GM15510 (cell line): ENCODE results near the gene APOF.

ENCODE experiments used
- POLR2A ChIP-seq: IDR thresholded peaks from 3 replicates; pipeline ENCODE4 v1.6.1; 2011; ENCODE audit warnings: borderline replicate concordance; ENCODE audit not compliant: insufficient read length; ENCODE audit errors: extremely low read depth

APOF gene

DNA sequence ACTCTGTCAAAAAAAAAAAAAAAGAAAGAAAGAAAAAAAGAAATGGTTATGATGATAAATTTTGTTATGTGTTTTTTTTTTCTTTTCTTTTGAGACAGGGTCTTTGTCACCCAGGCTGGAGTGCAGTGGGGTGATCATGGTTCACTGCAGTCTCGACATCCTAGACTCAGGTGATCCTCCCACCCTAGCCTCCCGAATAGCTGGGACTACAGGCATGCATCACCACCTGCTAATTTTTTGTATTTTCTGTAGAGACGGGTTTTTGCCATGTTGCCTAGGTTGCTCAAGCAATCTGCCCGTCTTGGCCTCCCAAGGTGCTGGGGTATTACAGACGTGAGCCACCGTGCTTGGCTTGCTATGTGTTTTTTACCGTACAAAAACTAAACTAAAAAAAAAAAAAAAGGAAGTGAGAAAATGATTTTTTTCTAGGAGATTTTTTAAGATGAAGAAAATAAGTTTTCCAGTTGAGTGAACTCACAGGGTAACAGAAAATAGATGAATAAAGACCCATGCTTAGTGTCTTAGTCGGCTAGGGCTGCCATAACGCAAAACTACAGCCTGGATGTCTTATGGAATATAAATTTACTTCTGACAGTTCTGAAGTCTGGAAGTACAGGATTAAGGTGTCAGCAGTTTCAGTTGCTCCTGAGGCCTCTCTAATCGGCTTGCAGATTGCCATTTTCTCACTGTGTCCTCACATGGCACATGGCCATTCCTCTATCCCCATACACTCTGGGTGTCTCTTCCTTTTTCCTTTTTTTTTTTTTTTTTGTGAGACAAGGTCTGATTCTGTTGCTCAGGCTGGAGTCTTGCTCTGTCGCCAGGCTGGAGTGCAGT, 13.2 kb upstream of the APOF start:
- TF ChIP-seq POLR2A, result no peak

DNA sequence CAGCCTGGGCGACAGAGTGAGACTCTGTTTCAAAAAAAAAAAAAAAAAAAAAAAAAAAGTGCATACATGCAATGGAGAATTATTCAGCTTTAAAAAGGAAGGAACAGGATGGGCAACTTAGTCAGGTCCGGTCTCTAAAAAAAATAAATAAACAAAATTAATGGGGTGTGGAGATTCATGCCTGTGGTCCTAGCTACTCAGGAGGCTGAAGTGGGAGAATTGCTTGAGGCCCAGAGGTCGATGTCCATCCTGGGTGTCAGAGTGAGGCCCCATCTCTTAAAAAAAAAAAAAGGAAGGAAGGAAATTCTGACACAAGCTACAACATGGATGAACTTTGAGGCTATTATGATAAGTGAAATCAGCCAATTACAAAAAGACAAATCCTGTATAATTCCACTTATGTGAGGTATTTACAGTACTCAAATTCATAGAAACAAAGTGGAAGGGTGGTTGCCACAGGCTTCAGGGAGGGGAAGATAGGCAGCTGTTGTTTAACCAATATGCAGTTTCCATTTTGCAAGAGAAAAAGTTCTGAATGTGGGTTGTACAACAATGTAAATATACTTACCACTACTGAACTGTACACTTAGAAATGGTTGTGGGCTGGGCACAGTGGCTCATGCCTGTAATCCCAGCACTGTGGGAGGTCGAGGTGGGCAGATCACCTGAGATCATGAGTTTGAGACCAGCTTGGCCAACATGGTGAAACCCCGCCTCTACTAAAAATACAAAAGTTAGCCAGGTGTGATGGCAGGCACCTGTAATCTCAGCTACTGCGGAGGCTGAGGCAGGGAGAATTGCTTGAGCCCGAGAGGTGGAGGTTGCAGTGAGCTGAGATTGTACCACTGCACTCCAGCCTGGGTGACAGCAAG, 12.3 kb upstream of the APOF start:
- no peak for TF ChIP-seq POLR2A

DNA sequence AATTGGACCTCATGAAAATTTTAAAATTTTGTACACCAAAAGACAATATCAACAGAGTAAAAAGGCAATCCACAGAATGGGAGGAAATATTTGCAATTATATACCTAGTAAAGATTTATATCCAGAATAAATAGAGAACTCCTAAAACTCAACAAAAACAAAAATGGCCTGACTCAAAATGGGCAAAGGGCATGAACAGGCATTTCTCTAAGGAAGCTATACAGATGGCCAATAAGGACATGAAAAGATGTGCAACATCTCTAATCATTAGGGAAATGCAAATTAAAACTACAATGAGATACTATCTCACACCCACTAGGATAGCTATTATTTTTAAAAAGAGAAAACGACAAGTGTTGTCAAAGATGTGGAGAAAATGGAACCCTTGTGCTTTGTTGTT, 10.9 kb upstream of the APOF start:
- TF ChIP-seq POLR2A, result no peak

DNA sequence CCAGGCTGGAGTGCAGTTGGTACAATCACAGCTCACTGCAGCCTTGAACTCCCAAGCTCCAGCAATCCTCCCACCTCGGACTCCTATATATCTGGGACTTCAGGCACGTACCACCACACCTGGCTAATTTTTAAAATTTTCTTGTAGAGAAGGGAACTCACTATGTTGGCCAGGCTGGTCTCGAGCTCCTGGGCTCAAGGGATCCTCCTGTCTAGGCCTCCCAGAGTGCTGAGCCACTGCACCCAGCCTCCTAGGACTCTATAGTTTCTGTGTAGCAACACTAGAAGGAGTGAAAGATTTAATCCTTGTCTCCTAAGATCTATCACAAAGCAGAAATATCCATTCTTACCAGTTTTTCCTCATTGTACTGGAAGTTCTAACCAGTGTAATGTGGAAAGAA, 4.3 kb upstream of the APOF start:
- TF ChIP-seq POLR2A, result no peak

DNA sequence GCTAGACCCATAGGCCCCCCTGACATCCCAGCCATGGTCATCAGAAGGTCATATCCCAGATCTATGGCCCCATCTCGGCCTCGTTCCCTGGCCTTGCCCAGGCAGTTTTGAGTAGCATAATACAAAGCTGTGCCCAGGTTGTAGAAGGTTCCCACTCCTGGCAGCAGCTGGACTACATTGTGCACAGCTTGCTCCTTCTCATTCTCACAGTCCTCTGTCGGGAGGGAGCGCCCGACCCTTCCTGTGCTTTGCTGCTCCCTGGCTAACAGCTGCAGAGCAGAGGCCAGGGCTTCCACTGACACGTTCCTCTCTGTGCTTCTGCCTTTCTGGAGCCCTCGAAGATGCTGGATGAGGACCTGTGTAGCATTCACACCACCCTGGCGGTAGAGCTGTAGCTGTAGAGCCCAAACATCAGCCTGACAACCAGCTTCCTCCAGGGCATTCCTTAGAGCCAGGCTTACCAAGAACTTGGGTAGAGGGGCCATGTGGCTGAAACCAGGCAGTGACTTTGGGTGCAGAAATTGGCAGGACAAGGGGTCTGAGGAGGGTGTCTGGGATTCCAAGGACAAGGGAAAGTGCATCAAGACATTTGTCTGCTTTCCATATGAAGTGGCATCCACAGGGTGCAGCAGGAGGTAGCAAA, 1.0 kb downstream of the APOF start:
- TF ChIP-seq POLR2A, result no peak

DNA sequence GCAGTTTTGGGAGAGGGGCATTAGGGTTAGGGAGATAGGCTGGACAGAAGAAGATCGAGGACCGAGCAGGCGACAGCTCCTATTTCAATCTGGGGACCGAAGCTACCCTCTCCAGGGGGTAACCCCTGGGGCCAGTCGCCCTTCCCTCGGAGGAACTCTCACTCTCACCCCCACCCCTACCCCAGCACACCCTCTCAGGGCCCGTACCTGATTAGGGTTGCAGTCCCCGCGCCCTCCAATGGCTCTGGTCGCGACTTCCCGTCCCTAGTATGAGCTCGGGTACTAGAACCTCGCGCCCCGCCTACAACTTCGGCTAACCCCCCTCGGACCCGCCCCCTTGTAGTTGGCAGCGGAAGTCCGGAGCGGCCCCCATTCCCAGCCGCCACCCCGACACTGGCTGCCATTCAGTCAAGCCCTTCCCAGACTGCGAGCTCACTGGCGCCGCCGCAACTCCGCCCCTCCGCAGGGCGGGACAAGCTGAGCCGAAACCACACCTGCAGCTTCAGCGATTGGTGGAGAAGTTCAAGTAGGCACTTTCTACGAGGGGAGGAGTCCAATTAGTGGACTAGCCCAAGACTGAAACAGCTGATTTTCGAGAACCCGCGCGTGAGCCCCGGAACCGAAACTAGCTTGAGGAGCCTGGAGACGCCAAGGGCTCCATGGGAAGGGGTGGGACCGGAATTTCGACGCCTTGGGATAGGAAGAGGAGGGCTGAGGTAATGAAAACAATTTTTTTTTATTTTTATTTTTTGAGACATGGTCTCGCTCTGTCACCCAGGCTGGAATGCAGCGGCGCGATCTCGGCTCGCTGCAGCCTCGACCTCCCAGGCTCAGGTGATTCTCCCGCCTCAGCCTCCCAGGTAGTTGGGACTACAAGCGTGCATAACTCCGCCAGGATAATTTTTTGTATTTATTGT, 2.5 kb downstream of the APOF start, which contains the start of gene STAT2:
Gene STAT2 (minus strand): TSS at position 257 of the 917 bp plus-strand sequence. CDS start 3,536 bp downstream, outside the sequence.
- TF ChIP-seq POLR2A, result peak; percentile 87

DNA sequence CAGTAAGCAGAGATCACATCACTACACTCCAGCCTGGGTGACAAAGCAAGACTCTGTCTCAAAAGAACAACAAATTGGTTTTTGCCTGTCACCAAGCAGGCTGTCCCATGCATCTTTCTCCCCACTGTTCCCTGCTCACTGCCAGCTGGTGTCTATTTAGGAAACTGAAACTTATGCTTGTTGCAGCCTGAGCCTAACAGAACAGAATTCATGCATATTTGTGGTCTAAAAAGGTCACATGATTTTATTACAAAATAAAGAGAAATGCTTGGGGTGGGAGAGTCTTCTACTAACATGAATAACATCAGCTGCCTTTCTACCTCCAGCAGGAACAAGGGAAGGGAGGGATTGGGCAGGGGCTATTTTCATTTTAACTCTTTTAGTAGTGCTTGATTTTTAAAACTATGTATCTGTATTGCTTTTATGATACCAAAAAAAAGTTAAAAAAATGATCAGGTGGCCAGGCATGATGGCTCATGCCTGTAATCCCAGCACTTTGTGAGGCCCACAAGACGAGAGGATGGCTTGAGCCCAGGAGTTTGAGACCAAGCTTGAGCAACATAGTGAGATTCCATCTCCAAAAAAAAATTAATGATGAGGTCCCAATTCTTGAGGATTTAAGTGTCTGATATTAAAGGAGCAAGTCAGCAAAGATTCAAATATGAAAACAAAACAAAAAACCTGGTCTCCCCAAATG, 3.7 kb downstream of the APOF start:
- no peak for TF ChIP-seq POLR2A

DNA sequence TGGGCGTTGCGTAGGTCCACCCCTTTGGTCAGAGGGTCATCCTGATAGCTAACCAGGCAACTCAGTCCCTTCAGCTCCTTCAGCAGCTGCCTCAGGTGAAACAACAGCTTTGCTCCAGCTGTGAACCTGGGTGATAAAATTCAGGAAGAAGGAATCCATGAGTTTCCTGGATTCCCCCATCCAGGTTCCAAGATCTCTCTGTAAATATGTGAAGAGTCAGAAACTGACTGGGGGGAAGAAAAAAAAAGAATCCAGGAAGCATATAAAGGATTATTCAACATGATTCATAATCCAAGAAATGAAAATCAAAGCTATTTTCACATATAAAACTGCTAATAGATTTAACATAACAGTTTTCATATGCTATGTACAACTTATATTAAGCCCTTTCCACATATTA, 11.3 kb downstream of the APOF start:
- no peak for TF ChIP-seq POLR2A

DNA sequence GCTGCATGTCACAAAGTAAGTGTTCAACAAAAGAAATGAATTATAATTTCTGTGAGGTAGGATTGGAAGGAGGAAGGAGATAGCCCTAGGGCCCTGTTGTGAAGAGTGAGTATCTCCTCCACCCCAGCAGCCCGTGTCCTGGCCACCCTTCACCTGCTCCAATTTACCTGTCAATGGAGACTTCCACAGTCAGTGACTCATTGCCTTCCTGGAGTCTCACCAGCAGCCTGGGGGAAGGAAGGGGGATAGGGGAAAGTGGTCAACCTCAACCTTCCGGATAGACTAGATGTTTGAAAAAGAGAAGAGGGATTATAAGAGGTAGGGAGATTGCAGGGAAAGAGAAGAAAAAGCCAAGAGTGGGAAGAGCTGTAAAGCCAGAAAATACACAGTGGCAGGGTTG, 12.0 kb downstream of the APOF start:
- TF ChIP-seq POLR2A, result no peak

DNA sequence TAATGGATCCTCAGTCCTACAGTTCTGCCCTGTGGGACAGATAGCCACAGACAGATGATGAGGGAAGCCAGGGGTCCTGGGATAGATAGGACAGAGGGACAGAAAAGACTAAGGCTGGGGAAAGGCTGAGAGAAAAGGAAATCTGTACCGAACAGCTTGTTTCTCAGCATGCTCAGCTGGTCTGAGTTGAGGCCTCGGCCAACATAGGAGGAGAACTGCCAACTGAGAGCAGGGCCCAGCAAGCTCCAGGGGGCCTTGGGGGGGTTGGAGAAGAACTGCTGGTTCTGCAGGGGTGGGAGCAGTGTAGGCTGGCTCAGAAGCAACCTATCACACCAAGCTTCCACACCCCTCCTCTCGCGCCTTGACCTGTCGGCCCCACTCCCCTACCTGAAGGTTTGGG, 13.9 kb downstream of the APOF start:
- no peak for TF ChIP-seq POLR2A

DNA sequence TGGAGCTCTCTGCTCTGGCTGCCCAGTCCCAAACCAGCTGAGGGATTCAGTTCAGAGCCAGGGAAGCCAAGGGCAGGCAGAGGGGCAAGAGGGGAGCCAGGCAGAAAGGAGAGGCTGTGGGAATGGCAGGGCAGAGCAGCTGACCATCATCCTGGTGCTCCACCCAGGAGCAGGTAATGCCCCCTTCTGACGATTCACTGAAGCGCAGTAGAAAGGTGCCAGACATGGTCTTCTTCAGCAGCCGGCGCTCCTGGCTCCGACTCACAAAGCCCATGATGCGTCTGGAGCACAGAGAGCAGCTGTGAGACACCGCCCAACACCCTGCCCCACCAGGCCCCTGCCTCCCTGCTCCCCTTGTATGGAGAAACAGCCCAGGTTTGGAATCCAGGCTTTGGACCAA, 16.0 kb downstream of the APOF start:
- no peak for TF ChIP-seq POLR2A

DNA sequence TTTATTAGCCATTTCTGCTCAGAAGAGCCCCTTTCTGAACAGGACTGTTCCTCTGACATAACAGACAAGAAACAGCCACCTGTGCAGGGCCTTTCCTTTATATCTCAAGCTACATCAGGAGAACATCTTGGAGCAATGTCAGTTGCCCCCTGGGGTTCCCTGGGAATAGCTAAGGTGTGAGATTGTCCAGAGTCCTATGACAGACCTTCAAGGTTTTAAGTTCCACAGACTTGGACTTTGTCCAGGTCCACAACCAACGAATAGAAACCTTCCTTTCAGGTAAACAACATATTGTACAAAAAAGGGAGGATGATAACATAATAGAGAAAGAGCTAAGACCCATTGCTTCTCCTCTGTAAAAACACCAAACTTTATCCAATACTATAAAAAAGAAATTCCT, 21.0 kb downstream of the APOF start:
- no peak for TF ChIP-seq POLR2A

DNA sequence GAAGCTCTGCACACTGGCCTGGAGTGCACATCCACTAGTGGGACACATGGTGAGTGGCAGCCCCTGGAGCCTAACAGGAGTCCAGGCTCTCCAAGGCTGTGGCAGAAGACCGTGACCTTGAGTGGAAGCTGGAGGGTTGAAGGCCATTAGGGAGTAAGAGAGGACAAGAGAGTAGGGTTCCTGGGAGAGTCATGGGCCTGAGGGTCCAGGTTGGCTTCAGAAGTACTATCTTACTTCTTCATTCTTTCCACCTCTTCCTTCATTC, 23.6 kb downstream of the APOF start:
- TF ChIP-seq POLR2A, result no peak
